Neural progenitor cell (in vitro differentiated cells): ENCODE results near the gene SCN8A.

ENCODE experiments used
- EZH2 ChIP-seq: fragments of 200-600 bp; sonication (generic); IDR thresholded peaks from 2 replicates; pipeline ENCODE4 v1.6.1; 2017; ENCODE audit warnings: antibody characterized with exemption, mild to moderate bottlenecking, moderate library complexity
- EZH2phosphoT487 ChIP-seq: fragments of 200-600 bp; sonication (generic); IDR thresholded peaks from 2 replicates; pipeline ENCODE4 v1.6.1; 2017; ENCODE audit warnings: antibody characterized with exemption
- TF ChIP-seq, protein P1 (sequence below): fragments of 200-600 bp; sonication (generic); IDR thresholded peaks from 2 replicates; pipeline ENCODE4 v1.5.1; 2017; ENCODE audit warnings: antibody characterized with exemption, mild to moderate bottlenecking

- TF ChIP-seq, protein P1, sequence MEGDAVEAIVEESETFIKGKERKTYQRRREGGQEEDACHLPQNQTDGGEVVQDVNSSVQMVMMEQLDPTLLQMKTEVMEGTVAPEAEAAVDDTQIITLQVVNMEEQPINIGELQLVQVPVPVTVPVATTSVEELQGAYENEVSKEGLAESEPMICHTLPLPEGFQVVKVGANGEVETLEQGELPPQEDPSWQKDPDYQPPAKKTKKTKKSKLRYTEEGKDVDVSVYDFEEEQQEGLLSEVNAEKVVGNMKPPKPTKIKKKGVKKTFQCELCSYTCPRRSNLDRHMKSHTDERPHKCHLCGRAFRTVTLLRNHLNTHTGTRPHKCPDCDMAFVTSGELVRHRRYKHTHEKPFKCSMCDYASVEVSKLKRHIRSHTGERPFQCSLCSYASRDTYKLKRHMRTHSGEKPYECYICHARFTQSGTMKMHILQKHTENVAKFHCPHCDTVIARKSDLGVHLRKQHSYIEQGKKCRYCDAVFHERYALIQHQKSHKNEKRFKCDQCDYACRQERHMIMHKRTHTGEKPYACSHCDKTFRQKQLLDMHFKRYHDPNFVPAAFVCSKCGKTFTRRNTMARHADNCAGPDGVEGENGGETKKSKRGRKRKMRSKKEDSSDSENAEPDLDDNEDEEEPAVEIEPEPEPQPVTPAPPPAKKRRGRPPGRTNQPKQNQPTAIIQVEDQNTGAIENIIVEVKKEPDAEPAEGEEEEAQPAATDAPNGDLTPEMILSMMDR = no peak
- TF ChIP-seq EZH2 = no peak
- no peak for TF ChIP-seq EZH2phosphoT487
Measured at GRCh38 chr12:51818086-51818485, 227.1 kb downstream of the SCN8A start.
